Superior temporal gyrus (tissue), 1 donor: ENCODE measurements around the gene NTHL1.

Experiments used
- DNase-seq: peaks from one replicate; pipeline ENCODE4 v3.0.0-alpha.2; 2016; ENCODE audit errors: extremely low spot score

NTHL1 gene

DNA sequence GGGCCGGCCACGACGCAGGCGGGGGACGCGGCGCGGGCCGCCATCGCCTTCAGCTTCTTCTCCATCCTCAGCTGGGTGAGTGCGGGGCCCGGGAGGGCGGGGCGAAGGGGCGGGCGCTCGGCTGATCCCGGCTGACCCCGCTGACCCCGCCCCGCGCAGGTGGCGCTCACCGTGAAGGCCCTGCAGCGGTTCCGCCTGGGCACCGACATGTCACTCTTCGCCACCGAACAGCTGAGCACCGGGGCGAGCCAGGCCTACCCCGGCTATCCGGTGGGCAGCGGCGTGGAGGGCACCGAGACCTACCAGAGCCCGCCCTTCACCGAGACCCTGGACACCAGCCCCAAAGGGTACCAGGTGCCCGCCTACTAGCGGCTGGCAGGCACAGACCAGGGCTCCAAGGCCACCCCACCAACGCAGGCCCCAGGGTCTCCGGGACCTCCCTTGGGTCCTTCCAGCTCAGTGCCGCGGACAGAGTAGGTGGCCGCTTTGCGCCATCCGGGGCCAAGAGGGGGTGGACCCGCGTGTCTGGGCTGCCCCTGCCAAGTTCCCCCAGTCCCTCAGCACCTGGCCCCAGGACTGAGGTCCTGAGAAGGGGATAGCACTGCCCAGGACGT, 54.8 kb downstream of the NTHL1 start:
- no peak for DNase-seq

- DNase-seq, result peak; percentile 73
Measured at GRCh38 chr16:1991948-1992703, 55.5 kb downstream of the NTHL1 start.

GRCh38 chr16:1991588-1991947, 56.1 kb downstream of the NTHL1 start:
- no peak for DNase-seq

GRCh38 chr16:1991135-1991551, 56.5 kb downstream of the NTHL1 start:
- DNase-seq, result no peak

DNA sequence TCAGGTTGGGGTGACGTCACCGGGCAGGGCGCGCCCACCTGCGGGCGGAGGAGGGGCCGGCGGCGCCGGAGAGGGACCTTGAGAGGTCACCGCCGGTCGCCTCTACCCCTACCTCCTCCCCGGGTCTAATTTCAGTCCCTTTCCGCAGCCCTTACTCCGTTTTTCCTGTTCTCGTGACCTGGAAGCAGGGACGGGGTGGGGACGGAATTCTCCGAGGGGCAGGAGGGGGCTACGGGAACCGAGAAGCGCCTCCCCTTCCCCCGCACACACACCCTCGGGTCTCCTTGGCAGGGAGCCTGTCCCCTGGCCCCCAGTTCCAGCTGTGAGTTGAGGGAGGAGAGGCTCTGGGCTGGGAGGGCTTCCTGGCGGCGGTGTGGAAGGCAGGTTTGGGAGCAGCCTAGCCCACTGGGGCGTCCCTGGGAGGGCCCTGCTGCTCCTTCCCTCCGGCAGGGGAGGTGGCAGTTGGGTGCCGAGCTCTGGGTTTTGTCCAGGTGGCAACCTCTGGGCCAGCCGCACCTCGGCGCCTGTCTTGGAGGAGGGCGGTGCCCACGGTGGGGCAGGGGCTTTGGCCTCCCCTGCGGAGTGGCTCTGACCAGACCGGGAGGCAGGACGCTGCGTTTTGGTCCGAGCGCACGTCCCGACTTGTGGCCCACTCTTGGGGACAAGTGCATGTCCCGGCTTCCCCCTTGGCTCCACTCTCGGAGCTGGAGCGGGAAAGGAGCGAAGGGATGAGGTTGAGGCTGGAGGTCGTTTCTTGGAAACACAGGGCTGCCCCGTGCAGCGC, 57.1 kb downstream of the NTHL1 start:
- DNase-seq, result no peak

DNA sequence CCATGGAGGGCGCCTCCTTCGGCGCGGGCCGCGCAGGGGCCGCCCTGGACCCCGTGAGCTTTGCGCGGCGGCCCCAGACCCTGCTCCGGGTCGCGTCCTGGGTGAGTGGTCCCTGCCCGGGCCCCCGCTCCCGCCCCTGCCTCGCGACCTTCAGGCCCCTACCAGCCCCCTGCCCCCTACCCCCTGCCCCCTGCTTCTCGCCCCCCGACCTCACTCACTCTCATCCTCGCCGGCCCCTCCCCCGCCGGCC, 57.6 kb downstream of the NTHL1 start:
- no peak for DNase-seq
